ENCODE measurements around the gene JAG1.

The JAG1 gene

DNA sequence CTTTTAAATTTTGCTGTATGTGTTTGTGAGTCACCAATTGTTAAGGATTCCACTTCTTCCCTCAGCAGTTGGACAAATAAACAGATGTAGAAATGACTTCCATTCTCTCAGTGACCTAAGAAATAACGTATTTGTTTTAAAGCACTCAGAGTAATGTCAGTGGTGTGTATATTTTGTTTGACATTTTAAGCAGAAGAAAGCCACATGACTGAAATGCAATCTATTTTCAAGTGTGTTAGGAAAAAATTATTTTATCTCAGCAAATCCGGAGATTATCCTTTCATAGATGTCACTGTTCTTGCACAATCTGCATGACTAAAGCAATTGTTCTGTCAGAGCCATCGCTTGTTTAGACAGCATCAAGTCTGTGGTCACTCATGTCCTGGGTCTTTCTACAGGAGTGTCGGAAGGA lies 77.1 kb downstream of the JAG1 start:
- TF ChIP-seq CREB1 (IDR thresholded peaks at IDR 0.05; ENCODE audit: low read depth) (no peak), REST (IDR thresholded peaks at IDR 0.05; ENCODE audit: low read depth) (no peak), EGR1 (IDR thresholded peaks at IDR 0.05) (no peak), YY1 (IDR thresholded peaks at IDR 0.05; ENCODE audit: low read depth) (no peak), TEAD4 (IDR thresholded peaks at IDR 0.05) (no peak), FOXM1 (IDR thresholded peaks at IDR 0.05; ENCODE audit: borderline replicate concordance, low read depth) (no peak), EP300 (IDR thresholded peaks at IDR 0.05; ENCODE audit: borderline replicate concordance) (no peak), NFIC (IDR thresholded peaks at IDR 0.05) (no peak), RAD21 (IDR thresholded peaks at IDR 0.05; ENCODE audit: low read depth) (no peak)

GRCh38 chr20:10595985-10596384 lies 77.8 kb downstream of the JAG1 start:
- TF ChIP-seq RAD21 (IDR thresholded peaks at IDR 0.05; ENCODE audit: low read depth) (no peak), USF1 (IDR thresholded peaks at IDR 0.05) (no peak), YY1 (IDR thresholded peaks at IDR 0.05; ENCODE audit: low read depth) (no peak), TEAD4 (IDR thresholded peaks at IDR 0.05) (no peak), CREB1 (IDR thresholded peaks at IDR 0.05; ENCODE audit: low read depth) (no peak), REST (IDR thresholded peaks at IDR 0.05; ENCODE audit: low read depth) (no peak), TCF12 (IDR thresholded peaks at IDR 0.05; ENCODE audit: low read depth) (no peak), CEBPB (IDR thresholded peaks at IDR 0.05) (no peak), TAF1 (IDR thresholded peaks at IDR 0.05; ENCODE audit: low read depth) (no peak), ZBTB7A (IDR thresholded peaks at IDR 0.05; ENCODE audit: low read depth) (no peak), FOXM1 (IDR thresholded peaks at IDR 0.05; ENCODE audit: borderline replicate concordance, low read depth) (no peak), MAX (IDR thresholded peaks at IDR 0.05) (no peak), EP300 (IDR thresholded peaks at IDR 0.05; ENCODE audit: borderline replicate concordance) (no peak), NFIC (IDR thresholded peaks at IDR 0.05) (no peak)

DNA sequence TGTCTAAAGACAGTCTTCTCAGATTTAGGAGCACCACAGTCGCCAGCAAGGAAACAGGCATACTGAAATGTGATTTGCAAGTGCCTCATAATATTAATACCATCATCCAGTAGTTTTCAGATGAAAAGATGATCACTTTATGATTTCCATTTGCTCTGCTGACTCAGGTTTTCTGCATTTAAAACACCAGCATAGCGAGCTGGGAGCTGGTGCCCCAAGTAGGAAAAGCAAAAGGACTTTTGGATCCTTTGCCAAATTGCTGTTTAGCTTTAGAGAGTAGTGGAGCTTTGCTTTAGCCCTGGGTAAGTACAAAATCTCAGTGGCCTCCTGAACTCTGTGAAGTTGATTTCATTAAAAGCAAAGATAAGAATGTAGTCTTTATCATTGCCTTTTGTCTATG lies 78.5 kb downstream of the JAG1 start:
- TF ChIP-seq TAF1 (IDR thresholded peaks at IDR 0.05; ENCODE audit: low read depth) (no peak), USF1 (IDR thresholded peaks at IDR 0.05) (no peak), CEBPB (IDR thresholded peaks at IDR 0.05) (no peak), RAD21 (IDR thresholded peaks at IDR 0.05; ENCODE audit: low read depth) (no peak), TEAD4 (IDR thresholded peaks at IDR 0.05) (no peak), CREB1 (IDR thresholded peaks at IDR 0.05; ENCODE audit: low read depth) (no peak), EP300 (IDR thresholded peaks at IDR 0.05; ENCODE audit: borderline replicate concordance) (no peak), ZBTB7A (IDR thresholded peaks at IDR 0.05; ENCODE audit: low read depth) (no peak), FOXM1 (IDR thresholded peaks at IDR 0.05; ENCODE audit: borderline replicate concordance, low read depth) (no peak), REST (IDR thresholded peaks at IDR 0.05; ENCODE audit: low read depth) (no peak), EGR1 (IDR thresholded peaks at IDR 0.05) (no peak), MAX (IDR thresholded peaks at IDR 0.05) (no peak), TCF12 (IDR thresholded peaks at IDR 0.05; ENCODE audit: low read depth) (no peak), NFIC (IDR thresholded peaks at IDR 0.05) (no peak), YY1 (IDR thresholded peaks at IDR 0.05; ENCODE audit: low read depth) (no peak)

- TF ChIP-seq TCF12 (IDR thresholded peaks at IDR 0.05; ENCODE audit: low read depth) (0 out of 2 replicates have a peak, but pooled peaks have one; percentile 28), CREB1 (IDR thresholded peaks at IDR 0.05; ENCODE audit: low read depth) (no peak)
Observed at GRCh38 chr20:10594296-10594868, 79.4 kb downstream of the JAG1 start.

All from Ishikawa (cell line).